ENCODE results near the gene COL1A1. TPM values are rescaled to one million over a fixed set of nuclear protein-coding genes. Genes with fewer than 3 reads are reported as not detected.

The COL1A1 gene
- polyA plus RNA-seq (2013, experiment 1 of 2; ENCODE audit: insufficient read length): 16,859 TPM
- polyA plus RNA-seq (2013, experiment 2 of 2; ENCODE audit: insufficient read length): 17,637 TPM

DNA sequence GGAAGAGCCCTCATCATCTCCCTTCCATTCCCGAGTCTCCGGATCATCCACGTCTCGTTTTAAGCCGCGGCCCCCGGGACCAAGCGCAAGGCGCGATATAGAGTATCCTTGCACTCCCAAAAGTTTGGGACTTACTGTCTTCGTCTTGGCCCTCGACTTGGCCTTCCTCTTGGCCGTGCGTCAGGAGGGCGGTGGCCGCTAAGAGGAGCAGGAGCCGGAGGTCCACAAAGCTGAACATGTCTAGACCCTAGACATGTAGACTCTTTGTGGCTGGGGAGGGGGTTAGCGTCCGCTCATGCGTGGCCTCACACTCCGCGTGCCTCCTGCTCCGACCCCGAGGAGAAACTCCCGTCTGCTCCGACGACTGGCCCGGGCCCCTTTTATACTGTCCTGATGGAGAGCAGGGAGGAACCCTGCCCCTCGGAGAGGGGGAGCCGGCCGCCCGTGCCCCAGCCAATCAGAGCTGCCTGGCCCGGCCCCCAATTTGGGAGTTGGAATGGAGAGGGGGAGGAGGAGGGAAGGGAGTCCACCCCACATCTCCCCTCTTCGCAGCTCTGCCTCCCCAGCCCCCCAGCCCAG is at the start of gene COL1A1:
Gene COL1A1, minus strand, starts transcription at position 356 of the 579 bp plus-strand sequence. Its CDS starts 118 bp downstream, at position 238.
- DNase-seq: no peak

DNA sequence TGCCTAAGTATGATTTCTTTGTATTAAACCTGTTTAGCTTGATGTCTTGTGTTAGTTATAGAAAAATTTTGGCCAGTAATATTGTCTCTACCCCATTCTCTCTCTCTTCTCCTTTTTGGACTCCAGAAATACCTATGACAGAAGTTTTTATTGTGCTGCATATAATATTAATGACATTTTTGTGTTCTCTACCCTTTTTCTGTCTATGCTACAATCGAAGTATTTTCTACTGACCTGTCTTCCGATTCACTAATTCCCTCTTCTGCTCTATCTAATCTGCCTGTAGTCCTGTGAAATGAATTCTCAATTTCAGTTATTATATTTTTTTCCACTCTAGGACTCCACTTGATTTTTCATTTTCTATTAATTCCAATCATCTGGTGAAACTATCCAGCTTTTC is 46.8 kb upstream of the COL1A1 start:
- DNase-seq: no peak

DNA sequence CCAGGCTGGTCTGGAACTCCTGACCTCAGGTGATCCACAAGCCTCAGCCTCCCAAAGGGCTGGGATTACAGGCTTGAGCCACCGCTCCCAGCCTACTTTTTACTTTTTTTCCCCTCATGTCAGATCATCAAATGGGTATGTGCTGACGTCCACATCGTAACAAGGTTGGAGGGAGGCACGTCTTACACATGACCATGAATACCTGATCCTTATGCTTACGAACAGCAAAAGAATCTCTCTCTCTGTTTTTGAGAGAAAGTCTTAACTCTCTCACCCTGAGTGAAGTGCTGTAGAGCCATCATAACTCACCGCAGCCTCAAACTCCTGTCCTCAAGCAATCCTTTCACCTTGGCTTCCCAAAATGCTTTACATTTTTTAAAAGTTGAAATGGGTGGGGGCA is 43.3 kb upstream of the COL1A1 start:
- no peak for DNase-seq

DNA sequence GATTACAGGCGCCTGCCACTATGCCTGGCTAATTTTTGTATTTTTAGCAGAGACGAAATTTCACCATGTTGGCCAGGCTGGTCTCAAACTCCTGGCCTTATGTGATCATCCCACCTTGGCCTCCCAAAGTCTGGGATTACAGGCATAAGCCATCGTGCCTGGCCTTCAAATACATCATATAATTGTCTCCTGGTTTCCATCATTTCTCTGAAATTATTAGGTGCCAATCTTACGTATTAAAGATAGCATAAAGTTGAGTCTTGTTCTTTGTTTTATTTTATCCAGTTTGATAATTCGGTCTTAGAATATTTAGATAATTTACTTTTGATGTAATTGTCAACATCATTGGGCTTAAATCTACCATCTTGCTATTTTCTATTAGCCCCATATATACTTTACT is 40.0 kb upstream of the COL1A1 start:
- no peak for DNase-seq

DNA sequence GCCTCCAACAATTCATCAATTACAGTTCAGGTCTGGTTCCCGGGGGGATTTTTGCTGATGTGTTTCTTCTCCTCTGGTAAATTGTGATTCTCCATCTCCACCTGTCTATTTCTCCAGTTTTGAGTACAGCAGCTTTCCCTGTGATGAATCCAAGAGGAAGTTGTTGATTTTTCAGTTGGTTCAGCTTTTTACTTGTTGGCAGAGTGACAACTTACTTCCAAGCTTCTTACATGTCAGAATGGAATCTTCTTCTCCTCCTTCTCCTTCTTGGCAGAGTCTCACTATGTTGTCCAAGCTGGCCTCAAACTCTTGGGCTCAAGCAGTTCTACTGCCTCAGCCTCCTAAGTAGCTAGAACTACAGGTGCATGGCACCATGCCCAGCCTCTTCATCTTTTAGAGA is 39.4 kb upstream of the COL1A1 start:
- DNase-seq: peak; percentile 83

DNA sequence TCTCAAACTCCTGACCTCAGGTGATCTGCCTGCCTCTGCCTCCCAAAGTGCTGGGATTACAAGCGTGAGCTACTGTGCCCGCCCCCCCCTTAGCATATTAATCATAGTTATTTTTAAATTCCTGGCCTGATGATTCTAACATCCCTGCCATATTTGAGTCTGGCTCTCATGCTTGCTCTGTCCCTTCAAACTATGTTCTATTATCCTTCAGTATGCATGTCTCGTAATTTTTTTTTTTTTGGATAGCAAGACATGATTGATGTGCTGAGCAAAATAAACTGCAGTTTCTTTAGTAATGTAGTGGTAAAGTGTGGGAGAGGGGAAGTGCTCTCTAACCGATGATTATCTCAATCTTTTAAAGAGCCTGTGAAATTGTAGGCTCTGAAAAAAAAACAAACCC is 38.5 kb upstream of the COL1A1 start:
- peak; percentile 84 for DNase-seq

DNA sequence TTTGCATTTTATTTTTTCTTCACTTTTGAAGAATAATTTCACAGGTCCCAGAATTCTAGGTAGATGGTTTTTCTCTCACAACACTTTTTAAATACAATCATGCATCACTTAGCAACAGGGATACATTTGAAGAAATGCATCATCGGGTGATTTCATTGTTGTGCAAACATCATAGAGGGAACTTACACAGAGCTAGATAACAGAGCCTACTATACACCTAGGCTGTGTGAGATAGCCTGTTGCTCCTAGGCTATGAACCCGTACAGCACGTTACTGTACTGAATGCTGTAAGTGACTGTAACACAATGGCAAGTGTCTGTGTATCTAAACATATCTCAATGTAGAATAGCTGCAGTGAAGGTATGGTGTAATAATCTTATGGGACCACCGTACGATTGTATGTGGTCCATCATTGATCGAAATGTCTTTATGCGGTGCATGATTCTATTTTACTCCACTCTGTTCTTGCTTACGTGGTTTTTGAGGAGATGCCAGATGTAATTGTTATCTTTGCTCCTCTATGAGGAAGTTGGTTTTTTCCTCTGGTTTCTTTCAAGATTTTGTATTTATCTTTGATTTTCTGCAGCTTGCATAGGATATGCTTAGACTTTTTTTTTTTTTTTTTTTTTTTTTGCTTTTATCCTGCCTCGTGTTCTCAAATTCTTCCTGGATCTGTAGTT is 37.3 kb upstream of the COL1A1 start:
- no peak for DNase-seq

DNA sequence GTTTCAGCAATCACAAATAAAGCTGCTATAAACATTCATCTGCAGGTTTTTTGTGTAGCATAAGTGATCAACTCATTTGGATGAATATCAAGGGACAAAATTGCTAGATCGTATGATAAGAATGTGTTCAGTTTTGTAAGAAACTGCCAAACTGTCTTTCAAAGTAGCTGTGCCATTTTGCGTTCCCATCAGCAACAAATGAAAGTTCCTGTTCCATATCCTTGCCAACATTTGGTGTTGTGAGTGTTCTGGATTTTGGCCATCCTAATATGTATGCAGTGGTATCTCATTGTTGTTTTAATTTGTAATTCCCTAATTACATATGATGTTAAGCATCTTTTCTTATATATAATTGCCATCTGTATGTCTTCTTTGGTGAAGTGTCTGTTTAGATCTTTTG is 36.5 kb upstream of the COL1A1 start:
- DNase-seq: no peak

DNA sequence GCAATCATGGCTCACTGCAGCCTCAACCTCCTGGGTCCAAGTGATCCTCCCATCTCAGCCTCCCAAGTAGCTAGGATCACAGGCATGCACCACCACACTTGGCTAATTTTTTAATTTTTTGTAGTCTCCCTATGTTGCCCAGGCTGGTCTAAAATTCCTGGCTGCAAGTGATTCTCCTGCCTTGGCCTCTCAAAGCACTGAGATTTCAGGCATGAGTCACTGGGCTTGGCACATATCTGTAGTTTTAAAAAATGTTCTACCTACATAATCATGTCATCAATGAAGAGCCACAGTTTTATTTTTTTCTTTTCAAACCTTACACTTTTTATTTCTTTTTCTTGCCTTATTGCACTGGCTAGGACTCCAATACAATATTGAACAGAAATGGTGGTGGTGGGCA is 33.1 kb upstream of the COL1A1 start:
- no peak for DNase-seq

DNA sequence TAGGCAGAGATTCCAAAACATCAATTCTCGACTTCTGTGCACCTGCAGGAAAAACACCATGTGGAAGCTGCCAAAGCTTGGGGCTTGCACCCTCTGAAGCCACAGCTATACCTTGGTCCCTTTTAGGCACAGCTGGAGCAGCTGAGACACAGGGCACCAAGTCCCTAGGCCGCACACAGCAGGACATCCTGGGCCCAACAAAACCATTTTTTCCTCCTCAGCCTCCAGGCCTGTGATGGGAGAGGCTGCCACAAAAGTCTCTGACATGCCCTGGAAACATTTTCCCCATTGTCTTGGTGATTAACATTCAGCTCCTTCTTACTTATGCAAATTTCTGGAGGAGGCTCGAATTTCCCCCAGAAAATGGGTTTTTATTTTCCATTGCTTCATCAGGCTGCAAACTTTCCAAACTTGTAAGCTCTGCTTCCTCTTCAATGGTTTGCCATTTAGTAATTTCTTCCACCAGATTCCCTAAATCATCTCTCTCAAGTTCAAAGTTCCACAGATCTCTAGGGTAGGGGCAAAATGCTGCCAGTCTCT is 24.3 kb upstream of the COL1A1 start:
- no peak for DNase-seq

DNA sequence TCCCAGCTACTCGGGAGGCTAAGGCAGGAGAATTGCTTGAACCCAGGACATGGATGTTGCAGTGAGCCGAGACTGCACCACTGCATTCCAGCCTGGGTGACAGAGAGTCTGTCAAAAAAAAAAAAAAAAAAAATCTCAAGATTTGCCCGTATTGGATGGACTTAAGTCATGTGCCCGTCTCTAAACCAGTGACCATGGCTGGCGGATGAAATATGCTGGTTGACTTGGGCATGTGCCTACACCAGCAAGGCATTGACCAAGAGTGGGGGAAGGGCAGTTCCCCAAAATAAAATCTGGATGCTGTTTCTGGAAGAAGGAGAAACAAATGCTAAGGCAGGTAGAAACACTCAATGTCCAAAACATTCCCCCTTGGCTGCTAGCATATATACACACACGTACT is 21.5 kb upstream of the COL1A1 start:
- no peak for DNase-seq

DNA sequence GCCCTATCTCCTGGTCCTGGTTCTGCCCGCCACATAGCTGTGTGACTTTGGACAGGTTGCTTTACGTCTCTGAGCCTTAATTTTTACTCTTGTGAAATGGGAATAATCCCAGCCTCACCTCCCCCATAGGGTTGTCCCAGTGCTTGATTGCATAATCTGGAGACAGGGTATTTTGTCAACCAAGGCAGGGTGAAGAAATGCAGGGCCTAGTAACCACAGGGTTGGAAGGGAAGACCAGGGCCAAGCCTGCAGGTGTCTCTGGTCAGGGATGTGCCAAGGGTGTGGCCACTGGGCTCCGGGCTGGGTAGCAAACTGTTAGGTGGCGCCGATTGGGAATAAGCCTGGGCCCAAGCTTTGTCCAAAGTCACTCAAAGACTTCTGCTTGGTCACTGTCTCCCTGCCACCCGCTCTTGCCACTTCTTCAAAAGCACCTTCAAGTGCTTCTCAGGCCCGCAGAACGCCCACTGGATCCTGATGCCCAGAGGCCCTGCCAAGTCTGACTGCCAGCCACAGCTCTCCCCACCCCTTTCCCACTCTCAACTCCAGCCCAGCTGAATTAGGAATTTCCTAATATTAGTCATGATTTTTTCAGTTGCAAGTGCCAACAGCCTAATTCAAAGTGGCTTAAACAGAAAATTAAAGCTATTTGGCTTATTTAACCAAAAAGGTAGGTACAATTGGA is 20.6 kb upstream of the COL1A1 start:
- peak; percentile 62 for DNase-seq

DNA sequence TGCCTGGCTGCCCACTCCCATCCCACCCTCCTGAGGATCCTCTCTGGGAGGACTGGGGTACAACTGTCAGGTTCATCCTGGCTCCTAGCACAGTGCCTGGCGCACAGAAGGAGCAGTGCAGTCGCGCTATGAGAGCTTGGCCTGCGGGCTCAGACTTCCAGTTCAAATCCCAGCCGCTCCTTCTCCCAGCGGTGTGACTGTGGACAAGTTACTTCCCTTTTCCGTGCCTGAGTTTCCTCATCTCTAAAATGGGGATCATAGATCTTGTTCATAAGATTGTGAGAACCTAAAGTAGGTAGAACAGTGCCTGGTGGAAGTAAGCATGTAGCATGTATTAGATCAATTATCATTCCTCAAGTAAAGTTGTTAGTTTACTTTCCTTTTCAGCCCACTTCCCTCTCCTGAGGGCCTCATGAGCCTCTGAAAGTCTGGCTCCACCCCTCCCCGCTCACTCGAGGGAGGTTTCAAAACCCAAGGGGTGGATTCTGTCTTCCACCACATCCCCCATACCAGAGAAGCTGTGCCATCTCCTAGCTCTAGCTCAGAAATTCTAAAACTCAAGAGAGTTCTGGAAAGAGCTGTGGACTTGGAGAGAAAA is 19.9 kb upstream of the COL1A1 start:
- DNase-seq: peak; percentile 81

DNA sequence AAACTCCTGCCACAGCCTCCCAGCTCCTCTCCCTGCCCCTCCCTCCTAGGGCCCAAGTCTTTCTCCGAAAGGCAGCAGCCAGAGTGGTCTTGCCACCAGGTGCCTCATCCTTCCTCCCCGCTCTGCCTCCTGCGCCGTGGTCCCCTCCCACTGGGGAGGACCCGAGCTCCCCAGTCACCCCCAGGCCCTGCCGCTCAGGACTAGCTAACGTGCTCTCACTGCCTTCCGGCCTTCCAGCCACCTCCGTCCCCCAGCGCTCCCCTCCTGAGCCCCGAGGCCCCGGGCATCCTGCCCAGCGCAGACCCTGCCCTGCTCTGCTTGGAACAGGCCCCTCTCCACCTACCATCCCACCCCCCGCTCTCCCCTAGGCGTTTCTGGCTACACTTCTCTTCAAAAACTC is 19.4 kb upstream of the COL1A1 start:
- DNase-seq: no peak

DNA sequence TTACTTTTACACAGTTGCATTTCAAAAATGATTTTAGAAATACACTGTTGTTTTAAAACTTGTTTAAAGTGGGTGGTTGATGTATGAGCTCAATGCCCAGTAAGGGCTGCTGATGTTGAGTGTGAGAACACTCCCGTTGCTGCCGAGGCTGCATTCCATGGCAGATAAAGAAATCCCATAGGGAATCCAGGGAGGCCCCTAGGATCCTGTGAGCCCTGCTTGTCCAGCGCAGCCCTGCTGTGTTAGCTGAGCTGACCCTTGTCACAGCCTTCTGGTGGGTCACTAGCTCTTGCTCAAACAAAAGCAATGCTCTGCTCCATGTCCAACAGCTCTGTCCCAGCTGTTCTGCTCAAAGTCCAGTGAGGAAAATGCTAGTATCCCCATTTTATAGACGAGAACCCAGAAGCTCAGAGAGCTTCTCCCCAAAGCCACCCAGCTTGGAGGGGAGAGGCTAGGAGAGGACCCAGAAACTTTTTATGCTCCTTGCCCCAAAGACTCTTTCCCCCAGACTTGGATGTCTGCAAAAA is 18.6 kb upstream of the COL1A1 start:
- peak; percentile 81 for DNase-seq

DNA sequence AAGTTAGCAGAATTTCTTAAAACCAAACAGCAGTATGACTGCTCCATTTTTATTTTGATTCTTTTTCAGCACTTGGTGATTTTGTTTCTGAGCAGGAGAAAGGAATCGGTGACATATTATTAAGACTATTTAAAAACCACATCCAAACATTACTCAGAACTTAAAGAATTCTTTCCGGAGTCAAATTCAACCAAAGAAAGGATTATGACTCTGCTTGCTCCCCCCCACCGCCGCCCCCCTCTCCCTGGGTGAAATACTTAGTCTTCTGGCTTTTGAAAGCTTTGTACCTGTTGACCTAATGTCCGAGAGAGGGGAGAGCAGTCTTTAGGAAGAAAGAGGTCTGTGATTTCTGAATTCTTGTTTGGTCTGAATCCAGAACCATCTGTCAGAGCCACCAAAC is 17.9 kb upstream of the COL1A1 start:
- DNase-seq: peak; percentile 92

DNA sequence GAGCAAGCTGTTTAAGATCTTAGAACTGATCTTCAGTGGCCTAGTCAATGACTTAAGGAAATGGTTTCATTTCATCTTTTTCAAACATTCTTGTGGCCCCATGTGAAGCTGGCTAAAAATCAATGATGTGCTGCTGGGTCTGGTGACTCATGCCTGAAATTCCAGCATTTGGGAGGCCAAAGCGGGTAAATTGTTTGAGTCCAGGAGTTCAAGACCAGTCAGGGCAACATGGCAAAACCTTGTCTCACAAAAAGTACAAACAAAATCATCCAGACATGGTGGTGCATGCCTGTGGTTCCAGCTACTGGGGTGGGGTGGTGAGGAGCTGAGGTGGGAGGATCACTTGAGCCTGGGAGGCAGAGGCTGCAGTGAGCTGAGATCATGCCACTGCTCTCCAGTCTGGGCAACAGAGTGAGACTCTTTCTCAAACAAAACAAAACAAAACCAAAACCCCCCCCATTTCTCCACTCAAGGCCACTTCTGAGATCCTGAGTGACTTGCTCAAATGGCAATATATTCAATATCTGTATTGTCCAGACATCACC is 17.4 kb upstream of the COL1A1 start:
- peak; percentile 98 for DNase-seq

DNA sequence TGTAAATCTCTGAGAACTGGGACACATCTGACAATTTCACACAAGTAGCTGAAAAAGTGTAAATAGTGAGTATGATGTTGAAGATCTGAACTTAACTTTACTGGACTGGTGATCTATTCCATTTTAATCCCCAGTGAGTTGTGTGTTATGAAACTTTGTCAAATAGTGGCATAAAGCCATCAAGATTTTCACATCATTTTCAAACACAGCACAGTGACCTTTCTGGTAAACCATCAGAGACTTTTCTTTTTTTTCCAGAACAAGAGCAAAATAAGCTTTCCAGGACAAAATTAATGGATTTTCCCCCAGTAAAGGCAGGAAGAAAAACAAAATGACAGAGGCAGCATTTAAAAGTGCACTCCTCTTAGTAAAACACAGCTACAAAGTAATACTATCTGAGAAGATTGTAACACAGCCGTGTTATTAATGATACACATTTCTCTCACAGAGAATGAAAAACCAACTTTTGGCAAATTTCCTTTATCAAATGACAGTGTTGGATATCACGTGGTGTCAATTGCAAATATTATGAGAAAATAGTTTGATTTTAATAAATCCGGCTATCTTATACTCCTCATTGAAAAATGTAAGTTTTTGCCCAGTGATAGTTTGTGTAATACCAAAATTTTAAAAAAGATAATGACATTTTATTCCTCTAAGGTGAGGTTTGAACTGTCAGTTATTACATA is 16.8 kb upstream of the COL1A1 start:
- DNase-seq: no peak

DNA sequence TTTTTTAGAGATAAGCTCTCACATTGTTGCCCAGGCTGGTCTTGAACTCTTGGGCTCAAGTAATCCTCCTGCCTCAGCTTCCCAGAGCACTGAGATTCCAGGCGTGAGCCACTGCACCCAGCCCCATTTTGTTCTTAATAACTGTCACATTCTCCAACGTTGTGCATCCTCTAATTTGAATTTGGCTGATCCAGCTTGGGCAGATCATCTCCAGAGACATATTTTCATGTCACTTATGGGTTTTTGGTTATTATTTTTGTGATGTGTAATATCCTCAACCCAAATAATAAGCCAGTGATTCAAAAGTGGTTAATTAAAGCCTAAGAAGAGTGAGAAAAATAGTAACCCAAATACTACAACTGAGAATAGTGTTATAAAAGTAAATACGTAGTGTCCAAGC is 16.2 kb upstream of the COL1A1 start:
- DNase-seq: no peak

DNA sequence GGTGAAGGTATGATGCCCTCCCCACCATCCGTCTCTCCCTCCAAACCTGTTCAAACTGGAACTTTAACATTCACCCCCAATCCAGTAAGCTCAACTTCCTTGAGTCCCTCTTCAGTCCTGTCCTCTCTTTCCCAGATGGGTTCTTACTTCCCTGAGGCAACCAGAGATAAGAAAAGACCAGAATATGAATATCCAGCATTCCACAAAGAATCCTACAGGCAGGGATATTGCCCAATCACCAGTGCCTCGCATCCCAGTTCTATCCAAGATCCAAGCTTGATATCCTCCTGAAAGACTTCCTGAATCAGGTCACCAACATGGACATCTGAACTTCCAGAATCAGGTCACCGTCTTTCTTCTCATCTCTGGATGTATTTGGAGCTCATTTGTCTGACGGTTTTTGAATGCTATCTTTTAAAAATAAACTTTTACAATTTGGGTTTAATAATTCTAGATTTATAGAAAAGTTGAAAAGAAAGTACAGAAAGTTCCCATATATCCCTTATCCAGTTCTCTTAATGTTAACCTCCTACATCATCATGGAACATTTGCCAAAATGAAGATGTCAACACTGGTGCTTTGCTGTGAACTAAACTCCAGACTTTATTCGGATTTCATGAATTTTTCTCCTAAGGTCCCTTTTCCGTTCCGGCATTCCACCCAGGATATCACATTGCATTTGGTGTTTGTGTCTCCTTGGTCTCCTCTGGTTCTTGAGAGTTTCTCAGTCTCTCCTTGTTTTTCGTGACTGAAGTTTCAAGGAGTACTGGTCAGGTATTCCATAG is 13.7 kb upstream of the COL1A1 start:
- no peak for DNase-seq

Data from fibroblast of skin of abdomen (primary cell).